Trophoblast cell (in vitro differentiated cells and primary cell): ENCODE data around the gene TUBGCP3.
A peak's percentile ranks its signal among the peaks of the same experiment; 100 is the strongest.

Experiments
- DNase-seq, 2 donors: peaks; one replicate each; pipeline ENCODE4 v3.0.0-alpha.2; 2016
- H2AFZ ChIP-seq: 2 replicates; pipeline ENCODE4 v1.6.1; 2013; ENCODE audit warnings: low read length, moderate library complexity, mild to moderate bottlenecking; ENCODE audit not compliant: insufficient read depth, poor library complexity
- H2AK5ac ChIP-seq: 2 replicates; pipeline ENCODE4 v1.6.1; 2013; ENCODE audit warnings: mild to moderate bottlenecking, low read length
- H2BK120ac ChIP-seq: 2 replicates; pipeline ENCODE4 v1.6.1; 2013; ENCODE audit warnings: low read length, mild to moderate bottlenecking, moderate library complexity; ENCODE audit not compliant: insufficient read depth, poor library complexity
- H2BK12ac ChIP-seq: 2 replicates; pipeline ENCODE4 v1.6.1; 2013; ENCODE audit warnings: mild to moderate bottlenecking, low read length, moderate library complexity
- H2BK5ac ChIP-seq: 2 replicates; pipeline ENCODE4 v1.6.1; 2013; ENCODE audit warnings: low read length, low read depth, moderate library complexity, mild to moderate bottlenecking; ENCODE audit not compliant: poor library complexity
- H3K14ac ChIP-seq: 2 replicates; pipeline ENCODE4 v1.6.1; 2013; ENCODE audit warnings: mild to moderate bottlenecking, low read length
- H3K18ac ChIP-seq: 2 replicates; pipeline ENCODE4 v1.6.1; 2013; ENCODE audit warnings: mild to moderate bottlenecking, low read length
- H3K23ac ChIP-seq: 2 replicates; pipeline ENCODE4 v1.6.1; 2013; ENCODE audit warnings: low read length
- H3K27ac ChIP-seq: 2 replicates; pipeline ENCODE4 v1.5.1; 2013; ENCODE audit warnings: low read depth, mild to moderate bottlenecking, inconsistent platforms, low read length, moderate library complexity
- H3K27me3 ChIP-seq: 2 replicates; pipeline ENCODE4 v1.6.1; 2013; ENCODE audit warnings: inconsistent platforms, mild to moderate bottlenecking, low read length, moderate library complexity; ENCODE audit not compliant: insufficient read depth
- H3K36me3 ChIP-seq, 2 experiments: 1 replicate in 1 of 2; 2 replicates in 1 of 2; pipeline ENCODE4 v1.6.1; 2013; ENCODE audit warnings: low read length in 2 of 2, mild to moderate bottlenecking in 2 of 2, moderate library complexity in 1 of 2; ENCODE audit not compliant: insufficient read depth in 2 of 2, control insufficient read depth in 1 of 2
- H3K4ac ChIP-seq: 2 replicates; pipeline ENCODE4 v1.6.1; 2013; ENCODE audit warnings: low read depth, mild to moderate bottlenecking, low read length, moderate library complexity
- H3K4me1 ChIP-seq, 2 experiments: 1 replicate in 1 of 2; 2 replicates in 1 of 2; pipeline ENCODE4 v1.6.1; 2013; ENCODE audit warnings: low read length in 2 of 2, mild to moderate bottlenecking in 2 of 2, moderate library complexity in 1 of 2; ENCODE audit not compliant: insufficient read depth in 2 of 2, control insufficient read depth in 1 of 2
- H3K4me2 ChIP-seq: 2 replicates; pipeline ENCODE4 v1.6.1; 2013; ENCODE audit warnings: inconsistent platforms, mild to moderate bottlenecking, low read length, moderate library complexity
- H3K4me3 ChIP-seq: 2 replicates; pipeline ENCODE4 v1.5.1; 2013; ENCODE audit warnings: mild to moderate bottlenecking, low read depth, low read length, inconsistent platforms
- H3K79me1 ChIP-seq: one replicate; pipeline ENCODE4 v1.6.1; 2013; ENCODE audit warnings: low read length
- H3K79me2 ChIP-seq: 2 replicates; pipeline ENCODE4 v1.6.1; 2013; ENCODE audit warnings: low read length, mild to moderate bottlenecking; ENCODE audit not compliant: control insufficient read depth, insufficient read depth, poor library complexity
- H3K9ac ChIP-seq: 2 replicates; pipeline ENCODE4 v1.6.1; 2013; ENCODE audit warnings: mild to moderate bottlenecking, low read length
- H3K9me3 ChIP-seq: 2 replicates; pipeline ENCODE4 v1.6.1; 2013; ENCODE audit warnings: low read depth, mild to moderate bottlenecking, control low read depth, inconsistent platforms, low read length; ENCODE audit not compliant: insufficient read depth
- H4K12ac ChIP-seq: 2 replicates; pipeline ENCODE4 v1.6.1; 2013; ENCODE audit warnings: low read depth, mild to moderate bottlenecking, low read length, moderate library complexity
- H4K8ac ChIP-seq: 2 replicates; pipeline ENCODE4 v1.6.1; 2013; ENCODE audit warnings: low read depth, mild to moderate bottlenecking, low read length, moderate library complexity
- H4K91ac ChIP-seq: one replicate; pipeline ENCODE4 v1.6.1; 2013; ENCODE audit warnings: low read depth, mild to moderate bottlenecking, low read length, moderate library complexity
- WGBS: extraction: QIAGEN DNeasy Blood & Tissue Kit; methylation state at CpG from one replicate; pipeline ENCODE4 v1.1.7; 2013; ENCODE audit warnings: missing lambda C conversion rate; ENCODE audit not compliant: insufficient read length, insufficient coverage; ENCODE audit errors: extremely low coverage; 5-methylcytosine and 5-hydroxymethylcytosine counted together

TUBGCP3 gene

DNA sequence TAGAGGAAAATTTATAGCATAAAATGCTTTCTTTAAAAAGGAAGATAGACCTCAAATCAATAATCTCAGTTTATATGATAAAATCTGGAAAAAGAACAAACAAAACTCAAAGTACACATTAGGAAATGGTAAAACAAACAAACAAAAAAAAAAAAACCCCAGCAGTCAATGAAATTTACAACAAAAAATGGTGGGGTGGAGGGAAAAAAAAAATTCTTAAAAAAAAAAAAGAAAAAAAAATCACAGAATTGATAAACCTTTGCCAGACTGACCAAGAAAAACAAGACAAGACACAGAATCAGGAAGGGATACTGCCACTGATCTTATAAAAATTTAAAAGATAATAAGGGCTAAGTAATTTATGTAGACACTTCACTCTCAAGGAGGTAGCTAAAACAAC is 11.2 kb downstream of the TUBGCP3 start:
- no peak overlapping the region for H3K4me2 ChIP-seq
- H2AFZ ChIP-seq, result no peak overlapping the region
- peaks cover 4% of the 10 kb centered on the region for H3K9me3 ChIP-seq

GRCh38 chr13:112576191-112576590 is 11.8 kb downstream of the TUBGCP3 start:
- H3K9ac ChIP-seq, result no peak overlapping the region
- H3K23ac ChIP-seq, result no peak overlapping the region
- H4K8ac ChIP-seq, result no peak overlapping the region
- H2BK12ac ChIP-seq, result no peak overlapping the region
- H3K36me3 ChIP-seq, result no peaks in the 10 kb centered on the region
- no peak overlapping the region for H2AFZ ChIP-seq
- H2AK5ac ChIP-seq, result no peak overlapping the region
- H3K27ac ChIP-seq, result no peak overlapping the region
- no peak overlapping the region for H3K4ac ChIP-seq
- H3K4me3 ChIP-seq, result no peak overlapping the region
- H4K91ac ChIP-seq, result no peak overlapping the region
- H2BK120ac ChIP-seq, result no peak overlapping the region
- H3K9me3 ChIP-seq, result peaks cover 4% of the 10 kb centered on the region
- H2BK5ac ChIP-seq, result no peak overlapping the region
- H3K14ac ChIP-seq, result no peak overlapping the region
- H3K4me1 ChIP-seq, result peaks cover 0 to 4% of the 10 kb centered on the region in 2 experiments
- H3K79me1 ChIP-seq, result no peaks in the 10 kb centered on the region
- no peak overlapping the region for H3K18ac ChIP-seq
- no peak for DNase-seq
- no CpG with 5 or more reads among the region's 4 CpGs for WGBS
- H3K4me2 ChIP-seq, result no peak overlapping the region
- peaks cover 12% of the 10 kb centered on the region for H3K79me2 ChIP-seq
- H4K12ac ChIP-seq, result no peak overlapping the region
- H3K27me3 ChIP-seq, result no peaks in the 10 kb centered on the region

More for the DNA sequence above, 11.2 kb downstream of the TUBGCP3 start:
- H2BK120ac ChIP-seq, result no peak overlapping the region
- no peak overlapping the region for H4K12ac ChIP-seq
- H3K27me3 ChIP-seq, result no peaks in the 10 kb centered on the region
- no peak overlapping the region for H2BK5ac ChIP-seq
- H2AK5ac ChIP-seq, result no peak overlapping the region
- no peak for DNase-seq
- H2BK12ac ChIP-seq, result no peak overlapping the region
- H3K23ac ChIP-seq, result no peak overlapping the region
- H3K79me1 ChIP-seq, result no peaks in the 10 kb centered on the region
- no peak overlapping the region for H3K14ac ChIP-seq
- H4K8ac ChIP-seq, result no peak overlapping the region
- H3K4me1 ChIP-seq, result peaks cover 0 to 4% of the 10 kb centered on the region in 2 experiments
- H3K18ac ChIP-seq, result no peak overlapping the region
- no peak overlapping the region for H3K9ac ChIP-seq
- H3K4me3 ChIP-seq, result no peak overlapping the region
- H4K91ac ChIP-seq, result no peak overlapping the region
- H3K36me3 ChIP-seq, result no peaks in the 10 kb centered on the region
- no peak overlapping the region for H3K27ac ChIP-seq
- no peak overlapping the region for H3K4ac ChIP-seq
- peaks cover 12% of the 10 kb centered on the region for H3K79me2 ChIP-seq

DNA sequence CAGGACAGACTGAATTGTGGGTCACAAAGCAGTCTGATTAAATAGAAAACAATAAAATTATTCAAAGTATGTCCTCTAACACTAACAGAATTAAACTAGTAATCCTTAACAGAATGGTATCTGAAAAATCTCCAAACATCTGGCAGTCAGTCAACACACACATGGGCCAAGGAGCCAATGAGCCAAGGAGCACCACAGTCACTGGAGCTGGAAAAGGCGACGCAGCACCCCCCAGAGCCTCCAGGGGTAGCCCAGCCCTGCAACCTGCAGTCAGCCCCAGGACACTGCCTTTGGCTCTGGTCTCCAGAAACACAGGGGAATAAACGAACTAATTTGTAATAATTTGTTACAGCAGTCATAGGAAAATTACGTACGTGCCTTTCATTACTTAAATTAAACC is 12.3 kb downstream of the TUBGCP3 start:
- Histone ChIP-seq H4K8ac (no peak overlapping the region), H3K18ac (no peak overlapping the region), H3K14ac (no peak overlapping the region), H3K27ac (no peak overlapping the region), H2AK5ac (no peak overlapping the region), H2BK5ac (no peak overlapping the region), H3K23ac (no peak overlapping the region), H3K9ac (no peak overlapping the region), H4K12ac (no peak overlapping the region), H3K4me3 (no peak overlapping the region), H2BK12ac (no peak overlapping the region), H4K91ac (no peak overlapping the region), H3K4me1 (peaks cover 0 to 4% of the 10 kb centered on the region in 2 experiments), H3K36me3 (no peaks in the 10 kb centered on the region), H3K79me1 (no peaks in the 10 kb centered on the region), H3K4ac (no peak overlapping the region), H3K9me3 (peaks cover 4% of the 10 kb centered on the region), H2AFZ (no peak overlapping the region), H3K4me2 (no peak overlapping the region), H3K27me3 (no peaks in the 10 kb centered on the region), H2BK120ac (no peak overlapping the region), H3K79me2 (peaks cover 9% of the 10 kb centered on the region)
- WGBS, result no CpG with 5 or more reads among the region's 5 CpGs
- no peak for DNase-seq

- Histone ChIP-seq H2BK5ac (no peak overlapping the region), H2BK120ac (no peak overlapping the region), H2BK12ac (no peak overlapping the region)
These were observed 12.9 kb downstream of the TUBGCP3 start for GRCh38 chr13:112574834-112575613.

More at GRCh38 chr13:112574834-112575613, 12.9 kb downstream of the TUBGCP3 start:
- H3K18ac ChIP-seq, result peak overlapping the region; percentile 68
- H3K14ac ChIP-seq, result no peak overlapping the region
- H3K27ac ChIP-seq, result no peak overlapping the region
- no peak overlapping the region for H2AK5ac ChIP-seq
- H4K91ac ChIP-seq, result no peak overlapping the region
- WGBS, result 100% methylated on average over 1 of the region's 7 CpGs
- H3K79me2 ChIP-seq, result peaks cover 9% of the 10 kb centered on the region
- no peaks in the 10 kb centered on the region for H3K79me1 ChIP-seq
- no peak overlapping the region for H3K4me3 ChIP-seq
- H3K4me1 ChIP-seq, result peaks cover 0 to 4% of the 10 kb centered on the region in 2 experiments
- no peaks in the 10 kb centered on the region for H3K36me3 ChIP-seq
- H3K27me3 ChIP-seq, result no peaks in the 10 kb centered on the region
- H4K12ac ChIP-seq, result no peak overlapping the region
- H3K9me3 ChIP-seq, result peaks cover 4% of the 10 kb centered on the region
- no peak for DNase-seq
- no peak overlapping the region for H4K8ac ChIP-seq
- no peak overlapping the region for H3K4ac ChIP-seq
- no peak overlapping the region for H2AFZ ChIP-seq
- H3K4me2 ChIP-seq, result no peak overlapping the region
- H3K23ac ChIP-seq, result no peak overlapping the region
- H3K9ac ChIP-seq, result no peak overlapping the region
